Measurements from ENCODE around the gene NEDD9. TPM values are rescaled to one million over a fixed set of nuclear protein-coding genes. Genes with fewer than 3 reads are reported as not detected.

The NEDD9 gene
- total RNA-seq, 1 donor from 2014 or later = 4.7 TPM

DNA sequence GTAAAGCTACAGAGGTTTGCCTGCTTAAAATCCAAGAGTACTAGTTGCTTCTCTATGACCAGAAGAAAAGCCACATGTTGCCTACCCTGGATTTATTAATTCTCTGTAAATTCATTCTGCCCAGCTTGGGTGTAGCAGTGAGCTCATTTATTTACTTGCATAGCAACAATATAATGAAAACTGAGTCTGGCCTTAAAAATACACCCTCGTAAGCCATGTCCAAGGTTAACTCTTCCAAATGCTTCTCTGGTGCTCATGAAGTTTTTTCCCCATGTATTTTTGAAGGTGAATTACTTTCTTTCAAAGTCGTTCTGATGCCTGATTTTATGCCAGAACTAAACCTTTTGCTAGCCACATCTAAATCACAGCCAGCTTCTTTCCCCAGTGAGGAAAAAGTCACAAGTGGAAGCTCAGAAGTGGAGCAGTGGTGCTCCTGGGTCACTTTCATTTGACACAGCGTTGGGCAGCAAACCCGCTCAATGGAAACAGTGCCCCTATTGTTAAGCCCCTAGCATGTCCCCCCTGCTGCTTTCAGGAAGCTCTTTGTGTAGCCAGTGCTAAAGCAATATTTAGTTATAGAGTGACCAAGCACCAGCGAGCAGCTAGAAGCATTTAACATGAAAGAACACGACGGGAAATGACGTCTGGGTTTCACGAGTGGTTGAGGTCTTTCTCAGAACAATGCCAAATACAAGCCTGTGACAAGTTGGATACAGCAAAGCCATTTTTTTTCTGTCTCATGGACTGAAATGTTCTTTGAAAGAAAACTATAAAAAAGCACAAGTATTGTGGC, 29.8 kb downstream of the NEDD9 start:
- no peak for FAIRE-seq
- Histone ChIP-seq H3K36me3 (ENCODE audit: control insufficient read depth, insufficient read depth, low read length) (peaks cover 7% of the 10 kb centered on the region), H3K27me3 (ENCODE audit: control insufficient read depth, insufficient read depth, low read length) (no peaks in the 10 kb centered on the region), H3K4me3 (ENCODE audit: low read depth, low read length) (no peak overlapping the region)
- no peak for DNase-seq (ENCODE audit: low read depth)
- TF ChIP-seq, protein P1, sequence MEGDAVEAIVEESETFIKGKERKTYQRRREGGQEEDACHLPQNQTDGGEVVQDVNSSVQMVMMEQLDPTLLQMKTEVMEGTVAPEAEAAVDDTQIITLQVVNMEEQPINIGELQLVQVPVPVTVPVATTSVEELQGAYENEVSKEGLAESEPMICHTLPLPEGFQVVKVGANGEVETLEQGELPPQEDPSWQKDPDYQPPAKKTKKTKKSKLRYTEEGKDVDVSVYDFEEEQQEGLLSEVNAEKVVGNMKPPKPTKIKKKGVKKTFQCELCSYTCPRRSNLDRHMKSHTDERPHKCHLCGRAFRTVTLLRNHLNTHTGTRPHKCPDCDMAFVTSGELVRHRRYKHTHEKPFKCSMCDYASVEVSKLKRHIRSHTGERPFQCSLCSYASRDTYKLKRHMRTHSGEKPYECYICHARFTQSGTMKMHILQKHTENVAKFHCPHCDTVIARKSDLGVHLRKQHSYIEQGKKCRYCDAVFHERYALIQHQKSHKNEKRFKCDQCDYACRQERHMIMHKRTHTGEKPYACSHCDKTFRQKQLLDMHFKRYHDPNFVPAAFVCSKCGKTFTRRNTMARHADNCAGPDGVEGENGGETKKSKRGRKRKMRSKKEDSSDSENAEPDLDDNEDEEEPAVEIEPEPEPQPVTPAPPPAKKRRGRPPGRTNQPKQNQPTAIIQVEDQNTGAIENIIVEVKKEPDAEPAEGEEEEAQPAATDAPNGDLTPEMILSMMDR (IDR thresholded peaks at IDR 0.05; ENCODE audit: insufficient read depth, low read length, severe bottlenecking) = no peak

DNA sequence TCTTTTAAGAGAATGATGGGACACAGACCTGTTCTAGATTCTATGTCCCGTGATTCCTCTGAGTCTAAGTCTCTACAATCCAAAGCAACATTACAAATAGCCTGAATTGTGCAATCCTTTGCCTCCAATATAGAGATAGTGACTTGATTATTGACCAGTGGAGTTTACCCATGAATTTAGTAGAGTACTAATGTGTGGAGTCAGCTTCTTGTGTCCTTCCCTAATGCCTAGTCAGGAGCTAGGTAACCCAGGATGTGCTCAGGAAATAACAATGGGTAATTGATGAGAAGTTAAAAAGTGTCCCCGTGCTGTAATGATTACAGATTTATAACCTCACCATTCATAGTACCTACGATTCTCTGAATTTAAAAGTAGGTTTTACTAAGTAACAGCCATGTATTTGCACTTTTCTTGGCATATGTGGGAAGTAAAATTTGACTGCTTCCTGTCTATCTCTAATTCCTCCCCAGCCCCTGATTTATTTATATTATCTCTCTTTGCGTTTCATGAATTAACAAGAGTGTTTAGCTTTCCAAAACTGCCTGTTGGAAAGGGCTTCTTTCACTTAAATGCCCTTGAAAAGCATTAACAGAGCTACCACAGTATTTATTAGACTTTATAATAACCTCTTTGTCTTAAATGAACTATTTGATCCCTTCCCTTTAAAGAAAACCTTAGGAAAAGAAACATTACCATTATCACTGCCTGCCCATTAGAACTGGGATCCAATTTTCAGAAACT, 30.5 kb downstream of the NEDD9 start:
- DNase-seq (ENCODE audit: low read depth) (no peak), FAIRE-seq (no peak)
- H3K27me3 ChIP-seq (ENCODE audit: control insufficient read depth, insufficient read depth, low read length) = no peaks in the 10 kb centered on the region
- no peak overlapping the region for H3K4me3 ChIP-seq (ENCODE audit: low read depth, low read length)
- TF ChIP-seq, protein P1 (IDR thresholded peaks at IDR 0.05; ENCODE audit: insufficient read depth, low read length, severe bottlenecking) = no peak
- peaks cover 7% of the 10 kb centered on the region for H3K36me3 ChIP-seq (ENCODE audit: control insufficient read depth, insufficient read depth, low read length)

- H3K36me3 ChIP-seq (ENCODE audit: control insufficient read depth, insufficient read depth, low read length) = peaks cover 7% of the 10 kb centered on the region
- DNase-seq (ENCODE audit: low read depth) (no peak), FAIRE-seq (no peak)
- H3K27me3 ChIP-seq (ENCODE audit: control insufficient read depth, insufficient read depth, low read length) = no peaks in the 10 kb centered on the region
- H3K4me3 ChIP-seq (ENCODE audit: low read depth, low read length) = no peak overlapping the region
- TF ChIP-seq, protein P1 (IDR thresholded peaks at IDR 0.05; ENCODE audit: insufficient read depth, low read length, severe bottlenecking) = no peak
Observed at GRCh38 chr6:11201015-11201414, 31.5 kb downstream of the NEDD9 start.

- H3K4me3 ChIP-seq (ENCODE audit: low read depth, low read length) = no peak overlapping the region
- no peaks in the 10 kb centered on the region for H3K27me3 ChIP-seq (ENCODE audit: control insufficient read depth, insufficient read depth, low read length)
- peaks cover 6% of the 10 kb centered on the region for H3K36me3 ChIP-seq (ENCODE audit: control insufficient read depth, insufficient read depth, low read length)
- TF ChIP-seq, protein P1 (IDR thresholded peaks at IDR 0.05; ENCODE audit: insufficient read depth, low read length, severe bottlenecking) = no peak
- FAIRE-seq (no peak), DNase-seq (ENCODE audit: low read depth) (no peak)
Observed at GRCh38 chr6:11200356-11200755, 32.1 kb downstream of the NEDD9 start.

- no peak for DNase-seq (ENCODE audit: low read depth)
- TF ChIP-seq, protein P1 (IDR thresholded peaks at IDR 0.05; ENCODE audit: insufficient read depth, low read length, severe bottlenecking) = no peak
- Histone ChIP-seq H3K4me3 (ENCODE audit: low read depth, low read length) (no peak overlapping the region), H3K36me3 (ENCODE audit: control insufficient read depth, insufficient read depth, low read length) (peaks cover 6% of the 10 kb centered on the region), H3K27me3 (ENCODE audit: control insufficient read depth, insufficient read depth, low read length) (no peaks in the 10 kb centered on the region)
- FAIRE-seq = no peak
Observed at GRCh38 chr6:11198663-11199603, 33.5 kb downstream of the NEDD9 start.
